CMK (cell line): Measurements from ENCODE around the gene CASKIN1.
"Not testable (repeated sequence)": the region's sequence is repeated elsewhere in the genome, so short reads cannot be mapped to it uniquely, and the experiment has no call there.

Experiments
- DNase-seq: peaks from one replicate; pipeline ENCODE4 v3.0.0-alpha.2; 2010; ENCODE audit warnings: low read depth

Gene CASKIN1

GRCh38 chr16:2135071-2135470 lies 61.3 kb downstream of the CASKIN1 start:
- not testable (repeated sequence) for DNase-seq

GRCh38 chr16:2133797-2134196 lies 62.6 kb downstream of the CASKIN1 start:
- DNase-seq = not testable (repeated sequence)

DNA sequence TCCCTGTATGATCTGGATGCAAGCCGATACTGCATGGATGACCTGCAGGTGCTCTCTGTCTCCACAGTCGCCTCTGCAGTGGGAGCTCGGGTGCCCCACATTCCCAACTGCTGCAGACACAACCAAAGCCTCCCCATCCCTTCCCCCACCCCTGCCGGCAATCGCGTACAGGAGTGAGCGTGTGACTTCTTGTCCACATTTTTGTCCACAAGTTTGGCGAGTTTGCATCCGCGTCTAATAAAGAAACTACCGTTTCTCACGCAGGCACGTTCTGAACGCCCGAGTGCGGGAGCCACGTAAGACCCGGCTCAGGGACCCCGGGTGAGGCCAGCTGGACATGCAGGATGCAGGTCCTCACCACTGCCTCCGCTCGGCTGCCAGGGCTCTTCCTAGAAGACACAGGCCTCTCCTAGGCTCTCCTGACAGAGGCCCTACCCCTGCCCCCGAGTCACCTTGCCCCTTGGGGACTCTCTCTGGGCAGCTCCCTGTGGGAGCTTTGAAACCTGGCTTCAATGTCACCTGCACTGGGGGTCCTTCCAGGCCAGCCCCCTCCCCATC lies 66.4 kb downstream of the CASKIN1 start:
- not testable (repeated sequence) for DNase-seq

GRCh38 chr16:2129251-2129650 lies 67.2 kb downstream of the CASKIN1 start:
- not testable (repeated sequence) for DNase-seq

DNA sequence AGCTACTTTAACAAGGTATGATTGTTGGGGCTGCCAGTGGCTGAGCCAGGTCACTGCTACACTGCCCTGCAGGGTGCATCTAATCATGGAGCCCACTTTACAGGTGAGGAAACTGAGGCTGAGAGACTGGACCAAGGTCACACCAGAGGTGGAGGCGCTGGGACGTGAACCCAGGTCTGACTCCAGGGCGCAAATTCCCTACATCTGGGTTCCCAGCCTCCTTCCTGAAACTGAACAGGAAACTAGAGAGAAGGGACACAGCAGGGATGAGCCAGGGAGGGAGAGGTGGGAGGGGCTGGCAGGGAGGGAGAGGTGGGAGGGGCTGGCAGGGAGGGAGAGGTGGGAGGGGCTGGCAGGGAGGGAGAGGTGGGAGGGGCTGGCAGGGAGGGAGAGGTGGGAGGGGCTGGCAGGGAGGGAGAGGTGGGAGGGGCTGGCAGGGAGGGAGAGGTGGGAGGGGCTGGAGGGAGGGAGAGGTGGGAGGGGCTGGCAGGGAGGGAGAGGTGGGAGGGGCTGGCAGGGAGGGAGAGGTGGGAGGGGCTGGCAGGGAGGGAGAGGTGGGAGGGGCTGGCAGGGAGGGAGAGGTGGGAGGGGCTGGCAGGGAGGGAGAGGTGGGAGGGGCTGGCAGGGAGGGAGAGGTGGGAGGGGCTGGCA lies 68.7 kb downstream of the CASKIN1 start:
- not testable (repeated sequence) for DNase-seq
